Esophagus (tissue), 2 donors: ENCODE measurements around the gene TPD52L1. TPM values are rescaled to one million over a fixed set of nuclear protein-coding genes. Genes with fewer than 3 reads are reported as not detected.

ENCODE experiments used
- H3K27ac ChIP-seq, 2 donors: one replicate each; pipeline ENCODE4 v1.5.1; 2013; ENCODE audit warnings: low read depth in 2 of 2, mild to moderate bottlenecking in 2 of 2, inconsistent platforms in 1 of 2, low read length in 1 of 2, moderate library complexity in 1 of 2
- H3K27me3 ChIP-seq, 2 donors: one replicate each; pipeline ENCODE4 v1.6.1; 2013; ENCODE audit warnings: low read length in 2 of 2, control low read depth in 1 of 2, mild to moderate bottlenecking in 1 of 2; ENCODE audit not compliant: insufficient read depth in 2 of 2, control insufficient read depth in 1 of 2
- H3K36me3 ChIP-seq, 2 donors: one replicate each; pipeline ENCODE4 v1.6.1; 2013; ENCODE audit warnings: low read length in 1 of 2; ENCODE audit not compliant: control insufficient read depth in 2 of 2, insufficient read depth in 2 of 2
- H3K4me1 ChIP-seq, 2 donors: one replicate each; pipeline ENCODE4 v1.6.1; 2013; ENCODE audit warnings: low read length in 1 of 2; ENCODE audit not compliant: control insufficient read depth in 2 of 2, insufficient read depth in 2 of 2
- H3K4me3 ChIP-seq, 2 donors: one replicate each; pipeline ENCODE4 v1.5.1; 2013; ENCODE audit warnings: low read length in 2 of 2, mild to moderate bottlenecking in 2 of 2, low read depth in 1 of 2, moderate library complexity in 1 of 2
- H3K9me3 ChIP-seq, 2 donors: one replicate each; pipeline ENCODE4 v1.6.1; 2013; ENCODE audit warnings: mild to moderate bottlenecking in 2 of 2, low read depth in 1 of 2, low read length in 1 of 2, moderate library complexity in 1 of 2; ENCODE audit not compliant: control insufficient read depth in 2 of 2, insufficient read depth in 1 of 2
- WGBS, 2 donors: extraction: QIAGEN DNeasy Blood & Tissue Kit; methylation state at CpG; one replicate each; pipeline ENCODE4 v1.1.7; 2013; 5-methylcytosine and 5-hydroxymethylcytosine counted together
- polyA plus RNA-seq, 2 donors: library from polyadenylated mRNA; stranded (reverse); fragments of 200-250 nt; gene quantifications; one replicate each; pipeline ENCODE4 v1.2.3, GENCODE V29; 2013
- donor health status: healthy with polysubstance abuse.
- donor health status: Bipolar disorder and iron deficiency.

TPD52L1 gene
- polyA plus RNA-seq, 2 donors = 154 to 245 TPM

DNA sequence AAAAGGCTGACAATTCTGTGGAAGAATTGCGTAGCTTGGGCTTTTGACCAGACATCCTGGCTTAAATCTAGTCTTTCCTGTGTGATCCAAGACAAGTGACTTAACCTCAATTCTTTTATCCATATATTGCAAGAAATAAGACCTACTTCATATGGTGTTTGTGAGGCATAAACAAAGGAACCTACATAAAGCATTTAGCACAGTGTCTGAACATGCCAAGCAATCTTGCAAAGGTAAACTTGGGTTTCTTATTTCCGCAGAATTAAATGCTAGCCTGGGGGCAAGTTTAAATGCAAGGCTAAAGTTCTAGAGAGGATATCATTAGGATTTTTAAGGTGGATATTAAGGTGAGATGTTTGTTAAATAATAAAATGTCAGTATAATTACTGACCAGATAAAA, 100.3 kb downstream of the TPD52L1 start:
- no peak overlapping the region for H3K27ac ChIP-seq
- H3K4me1 ChIP-seq = peaks cover 0 to 3% of the 10 kb centered on the region in 2 donors
- H3K9me3 ChIP-seq = no peaks in the 10 kb centered on the region
- no peaks in the 10 kb centered on the region for H3K36me3 ChIP-seq
- no peaks in the 10 kb centered on the region for H3K27me3 ChIP-seq
- 56 to 70% methylated on average over 2 of the region's 2 CpGs for WGBS, 2 donors
- H3K4me3 ChIP-seq = no peak overlapping the region

- Histone ChIP-seq H3K9me3 (no peaks in the 10 kb centered on the region), H3K4me1 (peaks cover 0 to 3% of the 10 kb centered on the region in 2 donors), H3K27me3 (no peaks in the 10 kb centered on the region), H3K27ac (no peak overlapping the region), H3K4me3 (no peak overlapping the region), H3K36me3 (no peaks in the 10 kb centered on the region)
- 80 to 88% methylated on average over 3 of the region's 3 CpGs for WGBS, 2 donors
Observed at GRCh38 chr6:125254321-125254720, 100.7 kb downstream of the TPD52L1 start.

DNA sequence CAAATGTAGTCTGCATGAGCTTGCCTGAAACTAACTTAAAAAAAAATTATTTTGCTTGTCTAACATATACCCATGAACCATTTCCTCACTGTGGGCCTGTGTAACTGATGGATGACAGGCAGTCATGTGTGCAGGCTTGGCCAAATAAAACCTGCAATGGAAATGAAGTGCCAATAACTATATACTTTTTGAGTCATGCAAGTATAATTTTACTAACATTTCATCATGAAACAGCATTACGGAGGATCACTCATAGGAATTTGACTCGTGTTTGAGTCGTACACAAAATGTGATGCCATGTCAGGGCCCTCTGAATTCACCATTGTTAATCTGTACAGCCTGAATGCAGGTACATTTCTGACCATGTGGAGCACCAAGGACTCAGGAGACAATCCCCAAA, 101.6 kb downstream of the TPD52L1 start:
- no peaks in the 10 kb centered on the region for H3K36me3 ChIP-seq
- 68 to 75% methylated on average over 3 of the region's 3 CpGs for WGBS, 2 donors
- no peaks in the 10 kb centered on the region for H3K27me3 ChIP-seq
- peaks cover 0 to 3% of the 10 kb centered on the region in 2 donors for H3K4me1 ChIP-seq
- no peak overlapping the region for H3K27ac ChIP-seq
- no peak overlapping the region for H3K4me3 ChIP-seq
- H3K9me3 ChIP-seq = no peaks in the 10 kb centered on the region

- Histone ChIP-seq H3K4me3 (no peak overlapping the region), H3K27me3 (no peaks in the 10 kb centered on the region), H3K9me3 (no peaks in the 10 kb centered on the region), H3K36me3 (no peaks in the 10 kb centered on the region), H3K4me1 (peaks cover 0 to 3% of the 10 kb centered on the region in 2 donors), H3K27ac (no peak overlapping the region)
- 89 to 90% methylated on average over 3 of the region's 3 CpGs for WGBS, 2 donors
Observed at GRCh38 chr6:125257351-125257750, 103.8 kb downstream of the TPD52L1 start.

DNA sequence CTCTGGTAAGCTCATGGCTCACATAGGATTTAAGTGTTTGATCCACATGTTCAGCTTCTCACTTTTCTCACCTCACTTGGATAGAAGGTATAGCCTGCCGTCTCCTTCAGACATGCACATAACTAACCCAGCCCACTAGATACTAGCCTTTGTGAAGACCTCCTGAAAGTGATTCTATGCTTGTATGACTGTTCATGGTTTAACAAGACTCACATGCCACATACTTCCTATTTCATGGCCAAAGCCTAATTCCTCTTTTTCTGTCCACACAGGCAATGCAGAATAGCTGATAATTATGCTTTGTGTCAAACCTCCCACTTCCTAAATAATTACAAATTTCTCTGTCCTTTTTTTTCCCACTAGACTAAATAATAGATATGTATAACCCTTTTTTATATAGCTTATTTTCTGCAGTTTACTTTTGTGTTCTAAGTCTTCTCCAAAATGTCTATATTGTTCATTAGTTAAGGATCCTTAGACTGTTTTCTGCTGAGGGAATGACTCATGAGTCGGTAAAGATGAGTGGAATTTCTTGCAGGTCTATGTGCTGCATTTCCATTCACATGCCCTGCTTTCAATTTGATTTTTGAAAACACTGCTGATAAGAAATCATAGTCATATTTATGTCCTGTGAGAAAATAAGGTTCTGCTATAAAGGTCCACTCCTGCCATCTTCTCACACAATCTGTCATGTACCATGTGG, 105.2 kb downstream of the TPD52L1 start:
- H3K36me3 ChIP-seq = peaks cover 0 to 2% of the 10 kb centered on the region in 2 donors
- no peak overlapping the region for H3K27ac ChIP-seq
- no peak overlapping the region for H3K4me3 ChIP-seq
- WGBS, 2 donors = 90 to 96% methylated on average over 2 of the region's 2 CpGs
- H3K4me1 ChIP-seq = no peaks in the 10 kb centered on the region
- no peaks in the 10 kb centered on the region for H3K9me3 ChIP-seq
- H3K27me3 ChIP-seq = no peaks in the 10 kb centered on the region

DNA sequence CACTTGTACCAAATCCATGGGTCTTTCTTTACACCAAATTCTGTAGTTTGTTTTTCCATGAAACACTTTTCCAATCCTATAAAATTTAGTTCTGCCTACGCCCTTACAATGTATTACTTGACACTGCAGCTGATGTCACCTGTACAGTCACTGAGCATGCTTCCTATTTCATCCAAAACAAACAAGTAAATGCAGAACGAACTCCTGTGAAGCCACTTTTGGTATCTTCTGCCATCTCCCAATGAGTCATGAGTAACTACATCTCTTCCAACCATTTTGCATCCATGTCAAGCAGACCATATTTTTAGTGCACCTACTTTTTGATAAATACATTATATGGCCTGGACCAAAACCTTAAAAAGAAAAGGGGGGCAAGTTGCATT, 105.8 kb downstream of the TPD52L1 start:
- Histone ChIP-seq H3K4me3 (no peak overlapping the region), H3K27ac (no peak overlapping the region), H3K36me3 (peaks cover 0 to 2% of the 10 kb centered on the region in 2 donors), H3K27me3 (no peaks in the 10 kb centered on the region), H3K4me1 (no peaks in the 10 kb centered on the region), H3K9me3 (no peaks in the 10 kb centered on the region)
- WGBS, 2 donors = 70 to 71% methylated on average over 2 of the region's 2 CpGs

DNA sequence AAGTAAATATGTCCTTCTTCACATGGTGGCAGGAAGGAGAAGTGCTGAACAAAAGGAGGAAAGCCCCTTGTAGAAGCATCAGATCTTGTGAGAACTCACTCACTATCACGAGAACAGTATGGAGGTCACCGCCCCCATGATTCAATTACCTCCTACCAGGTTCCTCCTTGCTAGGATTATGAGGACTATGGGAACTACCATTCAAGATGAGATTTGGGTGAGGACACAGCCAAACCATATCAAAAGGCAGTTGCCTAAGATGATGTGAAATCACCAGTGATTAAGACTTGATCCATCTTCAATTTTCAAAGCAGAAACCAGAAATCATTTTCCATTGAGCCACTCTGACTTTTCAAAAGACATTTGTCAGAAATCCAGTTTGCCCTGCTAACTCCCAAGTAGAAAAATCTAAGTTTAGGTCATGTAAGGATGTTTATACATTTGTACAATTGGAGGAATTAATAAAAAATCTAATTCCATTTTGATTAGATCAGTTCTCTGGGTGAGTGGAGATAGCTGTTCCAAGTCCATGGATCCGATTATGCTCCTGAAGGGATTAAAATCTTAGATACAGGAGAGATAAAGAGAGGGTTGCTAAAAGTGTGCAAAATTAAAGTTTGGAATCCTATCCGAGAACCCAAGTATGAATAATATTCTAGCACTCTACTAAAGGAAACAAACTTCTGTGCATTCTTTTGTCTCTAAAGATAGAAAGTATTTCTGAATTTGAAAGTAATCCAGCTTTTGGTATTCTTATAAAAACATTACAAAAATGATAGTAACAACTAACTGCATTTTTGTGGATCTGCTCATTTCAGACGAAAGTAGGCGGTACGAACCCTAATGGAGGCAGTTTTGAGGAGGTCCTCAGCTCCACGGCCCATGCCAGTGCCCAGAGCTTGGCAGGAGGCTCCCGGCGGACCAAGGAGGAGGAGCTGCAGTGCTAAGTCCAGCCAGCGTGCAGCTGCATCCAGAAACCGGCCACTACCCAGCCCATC, 108.7 kb downstream of the TPD52L1 start:
- Histone ChIP-seq H3K36me3 (peaks cover 0 to 4% of the 10 kb centered on the region in 2 donors), H3K27ac (no peak overlapping the region), H3K4me3 (no peak overlapping the region), H3K4me1 (no peaks in the 10 kb centered on the region), H3K27me3 (no peaks in the 10 kb centered on the region), H3K9me3 (no peaks in the 10 kb centered on the region)
- WGBS, 2 donors = 72 to 75% methylated on average over 12 of the region's 12 CpGs

- Histone ChIP-seq H3K4me3 (no peak overlapping the region), H3K36me3 (peaks cover 0 to 11% of the 10 kb centered on the region in 2 donors)
- WGBS, 2 donors = 80 to 85% methylated on average over 4 of the region's 4 CpGs
Observed at GRCh38 chr6:125264476-125264875, 110.9 kb downstream of the TPD52L1 start.

GRCh38 chr6:125267806-125268523, 114.4 kb downstream of the TPD52L1 start:
- 88 to 91% methylated on average over 12 of the region's 12 CpGs for WGBS, 2 donors
- Histone ChIP-seq H3K36me3 (peaks cover 0 to 26% of the 10 kb centered on the region in 2 donors), H3K4me3 (no peak overlapping the region), H3K27me3 (no peaks in the 10 kb centered on the region), H3K4me1 (peaks cover 0 to 2% of the 10 kb centered on the region in 2 donors), H3K9me3 (no peaks in the 10 kb centered on the region), H3K27ac (no peak overlapping the region)

More at GRCh38 chr6:125264476-125264875, 110.9 kb downstream of the TPD52L1 start:
- Histone ChIP-seq H3K27ac (no peak overlapping the region), H3K9me3 (no peaks in the 10 kb centered on the region), H3K4me1 (peaks cover 0 to 2% of the 10 kb centered on the region in 2 donors), H3K27me3 (no peaks in the 10 kb centered on the region)
